MCF 10A (cell line): Measurements from ENCODE around the gene PORCN. TPM values are rescaled to one million over a fixed set of nuclear protein-coding genes. Genes with fewer than 3 reads are reported as not detected.

Experiments
- BruUV-seq: library from RNA; stranded (reverse); fragments of 400-500 nt; replicated peaks from 2 replicates; lab custom pipeline; 2021; lab: Mats Ljungman, UMichigan
- CTCF ChIA-PET: fragments of 300-600 bp; sonication (Branson Sonifier 250); formaldehyde crosslinking; extraction: SDS; loops from one replicate; lab custom pipeline; 2021; ENCODE audit warnings: antibody characterized with exemption, inconsistent platforms; lab: Yijun Ruan, JAX
- POLR2A ChIA-PET: fragments of 300-600, 350-650 bp; sonication (Branson Sonifier 250); formaldehyde crosslinking; extraction: SDS; loops from one replicate; lab custom pipeline; 2020; ENCODE audit warnings: antibody characterized with exemption, inconsistent platforms; lab: Yijun Ruan, JAX
- DNase-seq: peaks from one replicate; pipeline ENCODE4 v3.0.0-alpha.2; 2018; ENCODE audit not compliant: unreplicated experiment
- H3K27ac Mint-ChIP-seq: one replicate; pipeline ENCODE4 v1.8.0; 2022; ENCODE audit warnings: mild to moderate bottlenecking, low read depth, mixed read lengths; ENCODE audit not compliant: unreplicated experiment
- H3K27me3 Mint-ChIP-seq: one replicate; pipeline ENCODE4 v1.8.0; 2022; ENCODE audit warnings: mixed read lengths; ENCODE audit not compliant: insufficient read depth, unreplicated experiment
- H3K36me3 Mint-ChIP-seq: one replicate; pipeline ENCODE4 v1.8.0; 2022; ENCODE audit warnings: mild to moderate bottlenecking, moderate library complexity, mixed read lengths; ENCODE audit not compliant: insufficient read depth, unreplicated experiment
- H3K4me1 Mint-ChIP-seq: one replicate; pipeline ENCODE4 v1.8.0; 2022; ENCODE audit warnings: mixed read lengths; ENCODE audit not compliant: insufficient read depth, unreplicated experiment
- H3K4me3 Mint-ChIP-seq: one replicate; pipeline ENCODE4 v1.8.0; 2022; ENCODE audit warnings: mild to moderate bottlenecking, moderate library complexity, mixed read lengths; ENCODE audit not compliant: unreplicated experiment
- H3K9me3 Mint-ChIP-seq: one replicate; pipeline ENCODE4 v1.8.0; 2022; ENCODE audit warnings: mixed read lengths; ENCODE audit not compliant: unreplicated experiment
- CTCF ChIP-seq: fragments of 200-600 bp; IDR thresholded peaks from one replicate; pipeline ENCODE4 v1.8.0; 2022; ENCODE audit warnings: antibody characterized with exemption, mild to moderate bottlenecking; ENCODE audit not compliant: unreplicated experiment
- intact Hi-C: fragments of 100-400 bp; cut with micrococcal nuclease; formaldehyde crosslinking; loops from 2 replicates; pipeline ENCODE4 v1.14.1; 2022
- total RNA-seq: library from RNA; stranded (reverse); gene quantifications from 2 replicates; pipeline ENCODE4 v1.2.3, GENCODE V29; 2022

PORCN gene
- total RNA-seq, 1 experiment from 2014 or later = 29.2 TPM

GRCh38 chrX:48538641-48539344 is 30.0 kb downstream of the PORCN start:
- Mint-ChIP-seq H3K4me3 (peak overlapping the region; percentile 83), H3K36me3 (peaks cover 31% of the 10 kb centered on the region), H3K27ac (peak overlapping the region; percentile 87), H3K9me3 (peaks cover 23% of the 10 kb centered on the region), H3K4me1 (peaks cover 11% of the 10 kb centered on the region), H3K27me3 (no peaks in the 10 kb centered on the region)
- no peak for DNase-seq
- POLR2A ChIA-PET = interaction anchor here (0.6 to 2.6 kb wide), 14 partner anchors 8 to 354 kb away, joined by 3 to 17 read pairs (median 4); partner anchors contain the start of genes EBP, FTSJ1 and RBM3
- intact Hi-C loops = loop anchor here (1.0 kb wide), 1 partner anchor 36 kb away; the partner anchor contains the start of gene RBM3
- CTCF ChIA-PET = interaction anchor here (0.6 to 1.1 kb wide), 3 partner anchors 24 to 455 kb away, joined by 3 read pairs; no protein-coding TSS in a partner anchor
- no TSS peak for BruUV-seq
- no peak for TF ChIP-seq CTCF

GRCh38 chrX:48539345-48540027 is 30.7 kb downstream of the PORCN start, which contains the start of gene TBC1D25:
TSS of gene TBC1D25 (plus strand) at chrX:48539714. CDS start at chrX:48539798, 84 bp downstream.
- ChIA-PET CTCF (interaction anchor here (0.7 to 1.3 kb wide), 8 partner anchors 9 to 456 kb away, joined by 3 to 6 read pairs (median 3); no protein-coding TSS in a partner anchor), POLR2A (interaction anchor here (0.6 to 2.6 kb wide), 20 partner anchors 9 to 456 kb away, joined by 3 to 17 read pairs (median 4); partner anchors contain the start of genes EBP, FTSJ1 and RBM3)
- Mint-ChIP-seq H3K9me3 (peaks cover 16% of the 10 kb centered on the region), H3K36me3 (peaks cover 34% of the 10 kb centered on the region), H3K27me3 (no peaks in the 10 kb centered on the region), H3K4me1 (peaks cover 11% of the 10 kb centered on the region), H3K27ac (peak within 1 kb of the TSS; percentile 87), H3K4me3 (peak within 1 kb of the TSS; percentile 83)
- peak; percentile 42 for TF ChIP-seq CTCF
- DNase-seq = peak; percentile 96
- BruUV-seq = no TSS peak
- intact Hi-C loops = loop anchor here (1.0 kb wide), 1 partner anchor 35 kb away; the partner anchor contains the start of gene RBM3

GRCh38 chrX:48540028-48540375 is 31.2 kb downstream of the PORCN start:
- Mint-ChIP-seq H3K4me3 (peak overlapping the region; percentile 83), H3K36me3 (peaks cover 39% of the 10 kb centered on the region), H3K27me3 (no peaks in the 10 kb centered on the region), H3K27ac (peak overlapping the region; percentile 87), H3K4me1 (peaks cover 11% of the 10 kb centered on the region), H3K9me3 (peaks cover 15% of the 10 kb centered on the region)
- intact Hi-C loops = no loop called here
- ChIA-PET POLR2A (interaction anchor here (0.6 to 2.6 kb wide), 16 partner anchors 10 to 457 kb away, joined by 3 to 17 read pairs (median 5); partner anchors contain the start of genes EBP, FTSJ1 and RBM3), CTCF (interaction anchor here (0.6 to 1.3 kb wide), 7 partner anchors 9 to 219 kb away, joined by 3 to 6 read pairs (median 3); no protein-coding TSS in a partner anchor)
- TF ChIP-seq CTCF = no peak
- DNase-seq = peak; percentile 38
- BruUV-seq = no TSS peak
